Measurements from ENCODE around the gene FGD4.

FGD4 gene

DNA sequence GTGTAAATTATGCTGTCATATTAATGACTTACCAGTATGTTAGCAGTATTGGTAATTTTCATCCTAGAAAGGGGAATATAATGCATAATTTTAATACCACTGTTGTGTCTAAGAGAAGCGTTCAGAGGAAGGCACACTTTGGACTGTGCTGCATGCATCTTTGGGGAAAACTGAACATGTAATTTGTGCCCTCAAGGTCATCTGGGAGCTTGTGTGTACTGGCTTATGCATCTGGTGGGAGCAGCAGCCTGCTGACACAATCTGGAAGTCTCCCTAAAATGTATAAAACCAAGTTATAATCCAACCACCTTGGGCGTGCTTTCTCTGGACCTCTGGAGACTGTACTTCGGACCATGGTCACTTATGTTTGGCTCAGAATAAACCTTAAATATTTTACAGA is 14.1 kb downstream of the FGD4 start:
- DNase-seq = no peak

- no peak for DNase-seq
Observed at GRCh38 chr12:32418221-32418620, 18.9 kb downstream of the FGD4 start.

GRCh38 chr12:32418903-32419519 is 19.7 kb downstream of the FGD4 start:
- no peak for DNase-seq

GRCh38 chr12:32419520-32419960 is 20.2 kb downstream of the FGD4 start:
- no peak for DNase-seq

DNA sequence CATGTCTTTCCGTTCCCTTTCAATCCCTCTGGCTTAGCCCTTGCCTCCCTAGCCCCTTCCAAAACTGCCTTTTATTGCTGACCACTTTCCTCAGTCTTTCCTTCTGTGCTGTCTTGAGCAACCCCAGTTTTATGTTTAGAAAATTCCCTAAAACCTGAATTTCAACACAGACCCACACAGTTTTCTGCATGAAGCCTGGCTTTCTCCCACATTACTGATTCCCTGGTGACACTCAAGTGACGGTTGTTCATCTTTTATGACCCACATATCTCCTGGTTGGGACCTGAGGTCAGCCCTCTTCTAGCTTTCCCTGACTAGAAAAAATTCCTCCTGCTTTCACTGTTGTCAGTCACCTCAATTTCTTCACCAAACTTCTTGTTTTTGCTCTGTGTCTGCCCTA is 21.0 kb downstream of the FGD4 start:
- no peak for DNase-seq

DNA sequence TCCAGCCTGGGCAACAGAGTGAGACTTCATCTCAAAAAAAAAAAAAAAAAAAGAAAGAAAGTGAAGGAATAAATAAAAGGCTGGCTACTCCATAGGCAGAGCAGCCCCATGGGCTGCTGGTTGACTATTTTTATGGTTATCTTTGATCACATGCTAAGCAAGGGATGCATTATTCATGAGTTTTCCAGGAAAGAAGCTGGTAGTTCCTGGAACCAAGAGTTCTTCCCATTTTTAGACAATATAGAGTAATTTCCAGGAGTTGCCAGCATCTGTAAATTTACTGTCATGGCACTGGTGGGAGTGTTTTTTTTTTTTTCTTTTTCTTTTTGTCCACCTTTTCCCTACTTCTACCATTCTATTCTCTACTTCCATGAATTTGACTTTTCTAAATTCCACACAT is 24.2 kb downstream of the FGD4 start:
- no peak for DNase-seq

DNA sequence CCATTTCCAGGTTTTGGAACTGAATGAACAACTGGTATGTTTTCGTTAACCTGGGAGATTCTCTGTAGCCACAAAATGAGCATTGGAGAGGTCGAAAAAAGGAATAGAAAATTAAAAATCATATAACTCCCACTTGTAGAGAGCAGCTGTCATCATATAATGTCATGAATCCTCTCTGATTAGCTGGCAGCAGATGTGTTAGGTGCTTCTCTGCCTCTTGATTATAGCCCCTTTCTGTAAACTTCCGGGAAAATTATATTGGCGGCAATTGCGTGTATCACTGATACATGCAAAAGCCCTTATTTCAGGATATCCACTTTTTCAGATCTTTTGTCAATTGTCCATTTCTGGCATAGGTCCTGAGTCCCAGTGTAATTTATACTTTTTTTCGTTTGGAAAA is 31.7 kb downstream of the FGD4 start:
- DNase-seq = no peak

DNA sequence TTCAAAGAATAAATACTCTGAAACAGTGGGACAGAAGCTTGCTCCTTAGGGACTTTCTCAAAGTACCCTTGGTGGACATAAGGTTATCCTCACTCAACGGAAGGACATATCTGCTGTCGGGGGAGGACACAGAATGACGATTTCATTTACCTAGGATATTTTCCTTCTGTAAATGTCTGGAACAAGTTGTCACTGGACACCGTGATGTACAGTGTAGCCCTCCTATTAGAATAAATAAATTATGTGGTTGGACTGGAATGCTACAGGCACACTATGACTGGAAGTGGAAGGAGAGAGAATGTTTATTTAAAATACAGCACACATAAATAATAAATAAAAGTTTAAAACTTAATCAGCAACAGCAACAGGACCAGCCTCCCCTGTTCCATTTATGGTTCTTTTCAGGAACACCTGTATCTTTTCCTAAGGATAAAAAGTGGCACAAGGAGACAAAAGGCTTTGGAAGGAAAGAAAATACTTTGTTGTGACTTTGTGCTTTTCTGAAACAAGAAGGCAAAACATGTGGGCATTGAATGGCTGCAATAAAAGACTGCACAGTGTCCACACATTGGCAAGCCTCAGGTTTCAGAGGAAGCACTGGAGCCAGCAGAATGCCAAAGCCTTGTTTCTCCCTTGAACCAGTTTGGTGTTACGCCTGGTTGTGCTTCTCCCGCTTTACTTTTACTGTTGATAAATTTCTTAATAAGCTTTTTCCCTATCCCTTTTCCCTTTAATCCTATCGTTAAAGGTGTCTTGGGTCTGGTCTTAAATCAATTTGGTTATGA is 36.8 kb downstream of the FGD4 start:
- DNase-seq = no peak

DNA sequence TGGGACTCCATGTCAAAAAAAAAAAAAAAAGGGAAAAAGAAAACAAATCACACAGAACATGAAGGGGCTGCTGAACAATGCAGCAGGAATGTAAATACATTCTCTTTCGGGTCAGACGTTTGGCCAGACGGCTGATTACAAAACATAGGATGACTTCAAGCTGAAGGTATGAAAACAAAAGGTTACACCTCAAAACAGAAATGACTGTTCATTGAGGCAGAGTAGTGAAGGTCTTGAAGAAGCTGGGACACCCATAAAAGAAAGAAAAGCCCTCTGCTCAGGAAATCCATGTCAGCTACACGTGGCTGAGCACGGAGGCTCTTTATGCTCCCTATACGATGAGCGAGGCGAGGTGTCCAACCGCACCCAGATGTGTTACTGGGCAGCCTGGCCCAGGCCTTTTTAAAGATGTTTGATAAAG is 37.7 kb downstream of the FGD4 start:
- DNase-seq = no peak

GRCh38 chr12:32440120-32440865 is 40.9 kb downstream of the FGD4 start:
- no peak for DNase-seq

DNA sequence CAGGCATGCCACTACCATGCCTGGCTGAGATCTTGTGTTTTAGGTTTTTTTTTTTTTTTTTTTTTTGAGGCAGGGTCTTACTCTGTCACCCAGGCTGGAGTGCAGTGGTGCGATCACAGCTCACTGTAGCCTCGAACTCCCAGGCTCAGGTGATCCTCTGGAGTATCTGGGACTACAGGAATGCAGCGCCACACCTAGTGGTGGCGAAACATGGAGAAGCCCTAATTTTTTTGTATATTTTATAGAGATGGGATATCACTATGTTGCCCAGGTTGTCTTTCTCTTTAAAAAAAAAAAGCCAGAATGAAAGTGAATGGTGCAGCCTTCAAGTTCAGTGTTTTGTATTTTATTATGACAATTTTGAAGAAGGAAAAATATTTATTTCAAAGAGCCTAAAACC is 44.1 kb downstream of the FGD4 start:
- no peak for DNase-seq

- DNase-seq = no peak
Observed at GRCh38 chr12:32444895-32445294, 45.5 kb downstream of the FGD4 start.

DNA sequence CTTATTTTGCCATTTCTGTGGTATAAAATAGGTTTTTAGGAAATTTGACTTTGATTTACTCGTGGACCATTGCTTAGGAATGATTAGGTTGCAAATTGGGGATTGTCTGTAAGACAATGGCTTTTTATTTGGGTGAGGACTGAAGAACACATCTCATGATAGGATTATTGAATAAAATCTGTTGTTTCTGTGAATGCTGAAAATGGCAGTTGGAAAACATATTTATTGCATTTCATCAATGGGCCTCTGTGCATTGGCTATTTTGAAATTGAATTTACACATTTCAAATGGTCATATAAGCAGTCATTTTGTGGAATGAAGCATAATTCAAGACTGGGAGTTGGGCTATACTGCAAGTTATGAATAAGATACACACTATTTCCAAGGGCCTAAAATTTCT is 46.0 kb downstream of the FGD4 start:
- DNase-seq = no peak

DNA sequence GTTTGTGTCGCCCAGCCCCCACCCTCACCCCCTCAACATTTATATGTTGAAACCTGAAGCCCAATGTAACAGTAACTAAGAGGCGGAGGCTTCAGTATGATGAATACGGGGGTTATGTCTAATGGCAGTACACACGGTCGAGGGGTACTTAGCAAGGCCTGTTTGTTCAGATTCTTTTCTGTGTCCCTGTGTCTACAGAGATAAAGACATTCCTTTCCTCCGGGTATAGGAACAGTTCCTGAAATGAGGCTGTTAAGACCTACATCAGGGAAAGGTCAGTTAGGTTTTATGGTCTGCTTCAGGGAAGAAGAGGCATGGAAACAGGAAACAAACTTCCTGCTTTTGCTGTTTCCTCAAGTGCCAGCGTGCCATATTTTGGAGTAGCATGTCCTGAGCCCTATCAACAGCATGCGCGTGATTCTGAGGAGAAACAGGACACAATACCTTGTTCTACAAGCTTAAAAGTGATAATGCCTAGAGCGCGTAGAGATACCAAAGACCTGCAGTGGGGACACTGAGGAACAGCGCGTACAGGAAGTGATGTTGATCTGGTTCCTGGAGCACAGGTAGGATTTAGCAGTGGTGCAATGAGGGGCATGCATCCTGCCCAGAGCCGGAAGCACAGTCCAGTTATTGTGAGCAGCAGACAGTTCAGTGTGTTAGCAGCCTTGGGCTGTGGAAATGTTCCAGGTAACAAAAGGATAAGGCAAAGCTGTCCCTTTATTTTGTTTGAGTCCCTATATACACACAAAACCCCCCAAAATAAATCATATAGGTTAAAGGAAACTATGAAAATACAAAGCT is 47.2 kb downstream of the FGD4 start:
- no peak for DNase-seq

- DNase-seq = no peak
Observed at GRCh38 chr12:32448586-32448985, 49.2 kb downstream of the FGD4 start.

- DNase-seq = no peak
Observed at GRCh38 chr12:32450363-32450762, 51.0 kb downstream of the FGD4 start.

GRCh38 chr12:32450768-32451167 is 51.4 kb downstream of the FGD4 start:
- DNase-seq = no peak

DNA sequence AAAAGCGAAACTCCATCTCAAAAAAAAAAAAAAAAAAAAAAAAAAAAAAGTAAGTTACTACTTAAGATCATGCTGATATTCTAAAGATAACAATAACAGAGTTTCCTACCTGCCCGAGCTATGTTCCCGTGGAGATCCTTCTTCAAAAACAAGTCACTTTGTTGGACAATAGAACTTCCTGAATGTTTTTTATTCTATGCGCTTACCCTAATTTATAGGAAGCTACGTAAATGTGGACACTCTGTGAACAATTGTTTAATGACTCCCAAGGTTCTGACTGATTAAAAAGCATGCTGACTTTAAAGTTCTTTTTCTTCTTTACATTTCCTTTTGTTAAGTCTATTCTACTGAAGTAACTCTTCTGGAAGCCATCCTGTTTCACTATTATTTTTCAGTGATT is 52.5 kb downstream of the FGD4 start:
- no peak for DNase-seq

DNA sequence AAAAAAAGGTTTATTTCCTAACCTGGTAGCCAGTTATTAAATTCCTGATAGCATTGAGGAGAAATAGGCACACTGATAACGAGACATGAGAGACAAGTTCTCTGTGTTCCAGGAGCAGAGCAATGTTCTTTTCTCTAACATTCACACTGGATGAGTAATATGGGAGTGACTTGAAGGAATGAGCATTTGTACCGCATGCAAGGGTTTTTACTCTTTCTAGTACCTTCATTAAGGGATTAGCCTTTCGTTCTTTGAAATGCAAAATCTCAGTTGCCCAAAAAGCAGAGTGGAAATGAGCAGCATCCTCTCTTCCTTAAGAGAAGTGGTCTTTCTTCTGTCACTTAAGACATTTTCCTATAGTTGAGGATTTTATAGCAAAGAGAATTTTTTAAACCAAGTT is 54.7 kb downstream of the FGD4 start:
- no peak for DNase-seq

- DNase-seq = no peak
Observed at GRCh38 chr12:32454866-32455265, 55.5 kb downstream of the FGD4 start.

DNA sequence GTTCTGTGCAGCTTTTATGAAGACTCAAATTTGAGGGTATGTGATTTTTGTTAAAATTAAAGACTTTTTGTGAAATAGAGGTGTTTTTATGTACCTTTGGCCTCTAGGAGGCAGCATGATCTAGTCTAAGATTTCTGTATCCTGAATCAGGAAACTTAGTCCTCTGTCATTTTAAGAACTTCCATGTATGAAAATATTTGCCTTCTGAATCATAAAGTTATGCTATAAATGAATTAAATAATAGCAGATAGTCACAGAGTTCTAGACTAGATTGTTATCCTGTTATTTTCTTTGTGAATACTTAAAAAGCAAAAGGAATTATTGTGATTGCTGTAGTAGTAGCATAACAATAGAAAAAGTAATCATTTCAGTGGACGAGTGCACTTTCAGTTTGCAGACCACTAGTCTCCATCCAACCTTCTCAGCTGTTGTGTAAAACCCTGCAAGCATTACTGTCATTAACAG is 56.3 kb downstream of the FGD4 start:
- no peak for DNase-seq

DNA sequence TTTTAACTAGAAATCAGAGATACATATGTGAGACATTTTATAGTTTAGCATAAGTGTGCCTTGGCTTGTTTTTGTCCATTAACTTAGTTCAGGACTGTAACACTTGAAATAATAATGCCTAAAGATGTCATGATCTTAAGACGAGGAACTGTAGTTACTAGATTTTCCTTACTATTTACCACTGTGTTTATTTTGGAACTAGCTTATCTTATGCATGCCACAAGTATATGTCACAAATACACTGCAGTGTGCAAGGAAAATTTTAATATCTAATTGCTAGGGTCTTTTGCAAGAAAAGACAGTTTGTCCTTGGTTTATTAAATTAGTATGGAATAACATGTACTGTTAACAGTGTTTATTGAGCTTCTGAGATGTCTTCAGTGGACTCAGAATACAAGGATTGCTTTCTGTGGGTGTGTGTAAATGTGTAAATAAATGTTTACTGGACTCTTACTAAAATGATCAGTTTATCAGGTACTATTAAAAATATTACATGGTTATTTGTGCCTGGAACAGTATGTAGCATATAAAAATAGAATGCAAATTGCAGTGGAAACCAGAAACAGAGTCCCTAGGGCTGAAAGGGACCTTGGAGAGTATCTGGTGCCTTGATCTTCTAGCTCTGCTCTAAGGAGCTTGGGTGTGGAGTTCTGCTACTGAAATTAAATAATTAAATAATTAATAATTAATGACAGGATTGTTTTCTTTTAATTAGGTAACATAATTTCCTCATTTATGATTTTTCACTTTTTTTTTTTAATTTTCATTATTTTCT is 58.1 kb downstream of the FGD4 start:
- DNase-seq = no peak
